NB4 (cell line): Measurements from ENCODE around the gene EDEM1.

Experiments
- DNase-seq: peaks from one replicate; pipeline ENCODE4 v3.0.0; 2010; ENCODE audit warnings: low read depth
- H3K4me3 ChIP-seq: one replicate; pipeline ENCODE4 v1.5.1; 2011; ENCODE audit warnings: mild to moderate bottlenecking, low read depth, low read length, moderate library complexity
- CTCF ChIP-seq: IDR thresholded peaks from one replicate; pipeline ENCODE4 v1.5.1; 2012; ENCODE audit warnings: low read depth, low read length
- MAX ChIP-seq: IDR thresholded peaks from 2 replicates; pipeline ENCODE4 v1.6.1; 2011; ENCODE audit warnings: low read depth, low read length
- MYC ChIP-seq: IDR thresholded peaks from 2 replicates; pipeline ENCODE4 v1.6.1; 2011; ENCODE audit warnings: low read depth, low read length
- POLR2A ChIP-seq: IDR thresholded peaks from 2 replicates; pipeline ENCODE4 v1.6.1; 2011; ENCODE audit warnings: mild to moderate bottlenecking; ENCODE audit not compliant: insufficient read length; ENCODE audit errors: extremely low read depth

EDEM1 gene

GRCh38 chr3:5219216-5219615 is 31.7 kb downstream of the EDEM1 start:
- TF ChIP-seq MYC = no peak
- TF ChIP-seq POLR2A = no peak
- no peak for TF ChIP-seq CTCF
- no peak for TF ChIP-seq MAX
- H3K4me3 ChIP-seq = no peak overlapping the region
- DNase-seq = no peak

- H3K4me3 ChIP-seq = no peak overlapping the region
- TF ChIP-seq CTCF (no peak), MAX (no peak), MYC (no peak), POLR2A (no peak)
- DNase-seq = no peak
Observed at GRCh38 chr3:5220193-5220592, 32.7 kb downstream of the EDEM1 start.

GRCh38 chr3:5220667-5221431 is 33.3 kb downstream of the EDEM1 start:
- no peak overlapping the region for H3K4me3 ChIP-seq
- TF ChIP-seq POLR2A (no peak), MYC (no peak), MAX (no peak)
- DNase-seq = no peak

GRCh38 chr3:5221701-5222100 is 34.2 kb downstream of the EDEM1 start:
- no peak for TF ChIP-seq MAX
- no peak for TF ChIP-seq POLR2A
- no peak for TF ChIP-seq MYC
- no peak for TF ChIP-seq CTCF
- no peak overlapping the region for H3K4me3 ChIP-seq
- DNase-seq = no peak

GRCh38 chr3:5222283-5223005 is 34.9 kb downstream of the EDEM1 start:
- H3K4me3 ChIP-seq = no peak overlapping the region
- no peak for TF ChIP-seq MYC
- TF ChIP-seq POLR2A = no peak
- no peak for TF ChIP-seq MAX
- TF ChIP-seq CTCF = no peak
- no peak for DNase-seq

GRCh38 chr3:5226783-5227182 is 39.3 kb downstream of the EDEM1 start:
- DNase-seq = peak; percentile 50

More at GRCh38 chr3:5226783-5227182, 39.3 kb downstream of the EDEM1 start:
- H3K4me3 ChIP-seq = no peak overlapping the region
- TF ChIP-seq CTCF (peak; percentile 11), MAX (no peak)
